GM19240 (cell line): ENCODE data around the gene PRR23B.

Experiments
- DNase-seq: peaks from one replicate; pipeline ENCODE4 v3.0.0; 2011; ENCODE audit warnings: low spot score; ENCODE audit not compliant: insufficient read length

PRR23B gene

DNA sequence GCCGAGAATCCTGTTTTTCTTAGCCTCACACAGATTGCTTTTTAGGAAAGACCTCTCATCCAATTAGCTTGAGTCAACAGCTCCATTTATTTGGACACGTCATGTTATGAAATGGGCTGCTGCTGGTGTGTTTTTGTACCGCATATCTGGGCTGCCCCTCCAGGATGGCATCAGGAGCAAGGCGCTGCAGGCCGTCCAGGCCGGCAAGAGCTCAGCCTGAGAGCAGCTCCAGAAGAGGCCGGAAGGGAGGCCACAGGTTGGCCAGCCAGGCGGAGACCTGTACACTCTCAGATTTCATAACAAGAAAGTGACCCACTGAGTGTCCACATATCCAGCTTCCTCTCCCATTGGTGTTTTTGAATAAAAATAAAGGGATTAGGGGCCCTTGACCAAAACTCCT is 45.4 kb downstream of the PRR23B start:
- no peak for DNase-seq

DNA sequence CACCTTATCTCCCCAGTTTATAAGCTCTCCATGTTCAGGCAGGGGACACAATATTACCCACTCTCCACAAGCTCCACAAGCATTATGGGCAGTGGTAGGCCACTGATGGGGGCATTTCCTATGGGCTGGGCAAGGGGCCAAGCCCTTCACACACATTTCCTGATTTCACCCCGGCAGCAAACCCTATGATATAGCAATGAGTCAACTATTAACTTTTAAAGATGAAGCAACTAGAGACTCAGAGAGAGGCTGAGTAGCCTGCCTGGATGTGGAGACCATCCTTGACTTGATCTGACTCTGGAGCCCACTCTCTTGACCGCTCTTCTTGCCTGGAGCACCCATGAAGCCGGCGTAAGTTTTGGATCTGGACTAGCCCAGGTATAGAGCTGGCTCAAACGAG is 46.3 kb downstream of the PRR23B start:
- DNase-seq: no peak

DNA sequence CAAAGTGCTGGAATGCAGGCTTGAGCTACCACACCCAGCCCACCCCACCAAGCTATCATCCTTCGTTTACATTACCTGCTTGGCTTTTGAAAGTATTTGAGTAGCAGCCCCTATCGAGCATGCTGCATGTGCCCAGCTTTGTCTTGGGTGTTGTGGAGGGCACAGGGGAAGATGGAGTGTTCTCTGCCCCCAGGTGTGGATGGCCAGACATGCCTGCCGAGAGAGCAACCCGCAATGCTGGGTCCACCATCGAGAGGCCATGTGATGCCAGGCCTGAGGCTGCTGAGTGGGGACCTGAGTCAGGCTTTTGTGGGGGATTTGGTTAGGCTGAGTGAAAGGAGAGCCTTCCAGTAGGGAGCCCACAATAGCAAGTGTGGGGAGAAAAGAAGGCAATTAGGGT is 47.8 kb downstream of the PRR23B start:
- DNase-seq: no peak

DNA sequence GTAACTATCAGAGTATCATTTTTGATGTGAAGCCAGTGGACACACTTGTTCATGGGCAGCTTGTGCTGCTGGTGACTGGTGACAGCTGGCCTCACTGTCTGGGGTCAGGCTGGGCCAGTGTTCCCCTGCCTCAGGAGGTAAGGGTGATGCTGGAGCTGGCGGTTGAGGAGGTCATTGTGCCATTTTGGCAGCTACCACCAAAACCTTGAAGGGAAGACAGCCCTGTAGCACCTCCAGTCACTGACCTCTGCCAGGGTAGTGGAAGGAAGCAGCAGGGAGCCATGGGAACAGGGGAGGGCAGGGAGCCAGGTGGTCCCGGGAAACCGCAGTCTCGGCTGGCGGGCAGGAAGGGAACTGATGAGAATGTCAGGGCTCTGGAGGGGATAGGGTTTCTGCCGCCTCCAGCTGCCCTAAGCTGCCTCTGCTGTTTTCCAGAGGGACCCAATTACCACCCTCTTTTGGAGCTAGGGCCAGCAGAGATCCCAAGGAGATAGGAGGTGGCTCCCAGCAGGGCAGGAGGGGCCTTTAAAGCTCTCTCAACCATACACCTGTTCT is 48.9 kb downstream of the PRR23B start:
- no peak for DNase-seq
